GM12891 (cell line): ENCODE results near the gene COL21A1.

Source experiments
- POLR2A ChIP-seq: IDR thresholded peaks from 2 replicates; pipeline ENCODE4 v1.6.1; 2011; ENCODE audit warnings: low read depth, low read length, control low read depth
- POU2F2 ChIP-seq: IDR thresholded peaks from 2 replicates; pipeline ENCODE4 v1.6.1; 2011; ENCODE audit warnings: low read depth, mild to moderate bottlenecking, control low read depth, low read length, moderate library complexity

DNA sequence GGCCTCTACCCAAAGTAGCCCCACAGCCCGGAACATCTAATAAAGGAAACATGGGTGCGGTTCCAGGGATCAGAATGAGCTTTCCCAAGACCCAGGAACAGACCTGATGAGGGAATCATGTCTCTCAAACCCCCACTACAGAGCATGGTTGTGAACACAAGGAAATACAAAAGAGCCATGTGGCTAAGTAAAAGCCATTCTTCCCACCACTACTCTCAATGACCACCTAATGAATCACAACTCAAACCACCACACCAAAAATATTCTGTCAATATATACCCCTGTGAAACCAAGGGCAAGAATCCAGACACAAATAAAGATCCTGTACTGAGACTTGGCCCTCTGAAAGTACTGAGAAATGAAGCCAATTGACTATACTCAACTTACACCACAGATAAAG, 20.9 kb upstream of the COL21A1 start:
- TF ChIP-seq POU2F2 (no peak), POLR2A (no peak)
